ENCODE measurements around the gene EFS.

EFS gene

DNA sequence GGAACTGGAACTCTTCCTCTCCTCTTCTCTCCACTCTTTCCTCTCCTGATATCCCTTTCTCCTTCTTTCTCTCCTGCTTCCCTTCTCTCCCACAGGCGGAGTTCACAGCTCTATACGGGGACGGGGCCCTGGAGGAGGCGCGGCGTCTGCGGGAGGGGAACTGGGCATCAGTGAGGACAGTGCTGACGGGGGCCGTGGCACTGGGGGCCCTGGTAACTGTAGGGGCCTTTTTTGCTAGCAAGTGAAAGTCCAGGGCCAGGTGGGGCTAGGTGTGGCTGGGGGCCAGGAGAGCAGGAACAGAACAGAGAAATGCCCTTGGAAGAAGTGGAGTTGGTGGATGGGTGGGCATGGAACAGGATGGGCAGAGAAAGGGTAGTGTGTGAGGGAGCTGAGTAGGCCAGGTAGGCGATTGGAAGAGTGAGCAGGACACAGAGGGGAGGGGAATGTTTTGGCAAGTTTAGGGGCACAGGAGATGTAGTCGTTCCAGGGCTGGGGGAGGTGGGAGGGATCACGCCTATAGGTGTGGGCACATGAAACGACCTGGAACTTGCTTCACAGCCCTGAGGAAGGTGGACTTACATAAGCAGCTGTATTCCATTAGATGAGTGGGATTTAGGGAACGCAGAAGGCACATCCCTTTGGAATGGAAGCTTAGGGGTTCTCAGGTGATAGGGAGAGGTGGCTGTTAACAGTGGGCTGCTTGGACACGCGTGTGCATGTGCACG is 56.1 kb downstream of the EFS start:
- Histone ChIP-seq H3K79me2 (ENCODE audit: insufficient read depth, low read depth) (no peaks in the 10 kb centered on the region), H3K4me1 (ENCODE audit: low read depth, poor library complexity, severe bottlenecking) (no peaks in the 10 kb centered on the region), H3K27me3 (ENCODE audit: insufficient read depth, low read depth) (no peaks in the 10 kb centered on the region), H3K4me3 (IDR thresholded peaks at IDR 0.05; ENCODE audit: insufficient read depth, low read depth, low read length) (no peak overlapping the region), H3K36me3 (ENCODE audit: insufficient read depth) (no peaks in the 10 kb centered on the region), H3K9ac (no peak overlapping the region), H3K27ac (no peak overlapping the region), H4K20me1 (ENCODE audit: insufficient read depth) (no peaks in the 10 kb centered on the region), H2AFZ (ENCODE audit: low read depth) (no peak overlapping the region), H3K4me2 (no peak overlapping the region)
- TF ChIP-seq, protein P1, sequence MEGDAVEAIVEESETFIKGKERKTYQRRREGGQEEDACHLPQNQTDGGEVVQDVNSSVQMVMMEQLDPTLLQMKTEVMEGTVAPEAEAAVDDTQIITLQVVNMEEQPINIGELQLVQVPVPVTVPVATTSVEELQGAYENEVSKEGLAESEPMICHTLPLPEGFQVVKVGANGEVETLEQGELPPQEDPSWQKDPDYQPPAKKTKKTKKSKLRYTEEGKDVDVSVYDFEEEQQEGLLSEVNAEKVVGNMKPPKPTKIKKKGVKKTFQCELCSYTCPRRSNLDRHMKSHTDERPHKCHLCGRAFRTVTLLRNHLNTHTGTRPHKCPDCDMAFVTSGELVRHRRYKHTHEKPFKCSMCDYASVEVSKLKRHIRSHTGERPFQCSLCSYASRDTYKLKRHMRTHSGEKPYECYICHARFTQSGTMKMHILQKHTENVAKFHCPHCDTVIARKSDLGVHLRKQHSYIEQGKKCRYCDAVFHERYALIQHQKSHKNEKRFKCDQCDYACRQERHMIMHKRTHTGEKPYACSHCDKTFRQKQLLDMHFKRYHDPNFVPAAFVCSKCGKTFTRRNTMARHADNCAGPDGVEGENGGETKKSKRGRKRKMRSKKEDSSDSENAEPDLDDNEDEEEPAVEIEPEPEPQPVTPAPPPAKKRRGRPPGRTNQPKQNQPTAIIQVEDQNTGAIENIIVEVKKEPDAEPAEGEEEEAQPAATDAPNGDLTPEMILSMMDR (conservative IDR thresholded peaks at IDR 0.05; ENCODE audit: low read depth, low read length), result no peak

DNA sequence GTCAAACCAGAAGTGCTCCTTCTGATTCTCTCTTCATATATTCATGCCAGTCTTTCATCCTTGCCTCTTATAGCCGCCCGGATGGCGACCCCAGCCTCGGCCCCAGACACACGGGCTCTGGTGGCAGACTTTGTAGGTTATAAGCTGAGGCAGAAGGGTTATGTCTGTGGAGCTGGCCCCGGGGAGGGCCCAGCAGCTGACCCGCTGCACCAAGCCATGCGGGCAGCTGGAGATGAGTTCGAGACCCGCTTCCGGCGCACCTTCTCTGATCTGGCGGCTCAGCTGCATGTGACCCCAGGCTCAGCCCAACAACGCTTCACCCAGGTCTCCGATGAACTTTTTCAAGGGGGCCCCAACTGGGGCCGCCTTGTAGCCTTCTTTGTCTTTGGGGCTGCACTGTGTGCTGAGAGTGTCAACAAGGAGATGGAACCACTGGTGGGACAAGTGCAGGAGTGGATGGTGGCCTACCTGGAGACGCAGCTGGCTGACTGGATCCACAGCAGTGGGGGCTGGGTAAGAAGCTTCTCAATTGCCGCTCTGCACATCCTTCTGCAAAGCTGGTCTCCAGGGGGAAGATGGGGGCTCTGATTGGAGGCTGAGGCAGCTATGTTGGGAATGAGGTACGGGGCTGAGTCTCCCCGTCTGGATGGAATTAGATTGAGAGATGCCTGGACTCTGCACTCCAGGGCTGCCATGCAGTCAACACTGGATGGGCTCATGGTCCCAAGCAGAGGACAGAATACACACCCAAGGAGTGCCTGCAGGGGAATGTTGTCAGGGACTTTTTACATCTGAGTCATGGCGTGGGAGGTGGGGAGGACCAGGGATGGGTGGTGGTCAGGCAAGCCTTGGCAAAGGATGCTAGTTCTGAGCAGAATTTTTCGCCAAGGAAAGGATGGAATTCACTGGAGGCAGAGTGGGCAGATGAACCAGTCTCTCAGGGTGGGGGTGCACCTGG is 57.0 kb downstream of the EFS start:
- Histone ChIP-seq H3K4me3 (IDR thresholded peaks at IDR 0.05; ENCODE audit: insufficient read depth, low read depth, low read length) (no peak overlapping the region), H3K27ac (no peak overlapping the region)

DNA sequence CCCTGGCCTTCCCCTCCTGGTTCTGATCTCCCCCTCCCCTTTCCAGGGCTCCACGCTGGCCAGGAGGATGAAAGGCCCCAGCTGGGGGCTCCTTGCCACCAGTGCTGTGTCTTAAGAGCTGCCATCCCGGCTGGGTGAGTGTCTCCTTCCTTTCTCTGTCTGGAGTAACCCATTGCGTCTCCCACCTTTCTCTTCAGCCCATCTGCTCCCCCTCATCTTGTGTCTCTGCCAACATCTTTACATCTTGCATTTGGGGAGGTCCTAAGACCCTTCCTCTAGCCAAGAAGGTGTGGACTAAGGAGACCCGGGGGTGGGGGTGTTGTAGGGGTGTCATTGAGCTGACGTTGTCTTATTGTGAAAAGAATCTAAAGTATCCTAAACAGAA is 57.8 kb downstream of the EFS start:
- Histone ChIP-seq H3K4me3 (IDR thresholded peaks at IDR 0.05; ENCODE audit: insufficient read depth, low read depth, low read length) (no peak overlapping the region), H2AFZ (ENCODE audit: low read depth) (no peak overlapping the region; the same call in 1 of the 2 replicates), H3K79me2 (ENCODE audit: insufficient read depth, low read depth) (no peaks in the 10 kb centered on the region), H3K9ac (no peak overlapping the region), H4K20me1 (ENCODE audit: insufficient read depth) (no peaks in the 10 kb centered on the region), H3K27ac (no peak overlapping the region), H3K4me2 (0 out of 2 replicates have a peak overlapping the region, but pooled peaks have one; percentile 25), H3K27me3 (ENCODE audit: insufficient read depth, low read depth) (no peaks in the 10 kb centered on the region), H3K4me1 (ENCODE audit: low read depth, poor library complexity, severe bottlenecking) (no peaks in the 10 kb centered on the region), H3K36me3 (ENCODE audit: insufficient read depth) (no peaks in the 10 kb centered on the region)
- TF ChIP-seq, protein P1 (conservative IDR thresholded peaks at IDR 0.05; ENCODE audit: low read depth, low read length), result no peak

More for the DNA sequence above, 57.0 kb downstream of the EFS start:
- Histone ChIP-seq H3K4me2 (no peak overlapping the region), H4K20me1 (ENCODE audit: insufficient read depth) (no peaks in the 10 kb centered on the region), H3K36me3 (ENCODE audit: insufficient read depth) (no peaks in the 10 kb centered on the region), H3K9ac (no peak overlapping the region), H2AFZ (ENCODE audit: low read depth) (no peak overlapping the region), H3K27me3 (ENCODE audit: insufficient read depth, low read depth) (no peaks in the 10 kb centered on the region), H3K79me2 (ENCODE audit: insufficient read depth, low read depth) (no peaks in the 10 kb centered on the region), H3K4me1 (ENCODE audit: low read depth, poor library complexity, severe bottlenecking) (no peaks in the 10 kb centered on the region)
- TF ChIP-seq, protein P1 (conservative IDR thresholded peaks at IDR 0.05; ENCODE audit: low read depth, low read length), result no peak

DNA sequence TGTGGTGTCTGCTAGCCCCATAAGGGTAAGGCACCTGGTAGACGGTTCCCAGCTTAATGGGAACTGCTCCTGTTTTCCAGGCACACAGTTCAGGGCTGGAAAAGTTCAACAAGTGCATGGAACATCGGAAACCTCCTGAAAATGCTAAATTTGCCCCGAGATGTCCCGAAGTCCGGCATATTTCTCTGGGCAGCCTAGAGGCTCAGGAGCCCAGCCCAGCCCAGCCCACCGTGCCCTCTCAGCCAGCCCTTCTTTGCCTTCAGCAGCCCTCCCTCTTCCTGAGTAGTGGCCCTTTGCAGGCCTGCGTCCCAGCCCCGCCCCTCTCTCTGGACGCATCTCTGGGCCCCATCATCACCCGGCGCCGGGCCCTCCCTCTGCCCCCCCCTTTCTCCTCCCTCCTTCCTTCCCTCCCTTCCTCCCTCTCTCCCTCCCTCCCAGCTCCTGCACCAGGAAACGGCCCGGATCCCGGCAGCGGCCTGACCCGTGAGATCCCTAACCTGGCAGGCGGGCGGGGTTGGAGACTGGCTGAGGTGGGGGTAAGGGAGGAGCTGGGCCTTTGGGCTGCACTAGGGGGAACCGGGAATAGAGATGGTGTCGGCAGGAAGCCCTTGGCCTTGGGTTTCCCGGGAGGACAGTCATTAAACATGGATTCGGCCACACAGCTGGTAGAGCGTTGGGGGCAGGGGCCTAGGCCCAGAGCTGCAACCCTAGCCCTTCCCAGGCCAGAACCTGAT is 58.4 kb downstream of the EFS start, which contains the start of gene BCL2L2:
Gene BCL2L2 (plus strand): TSS at position 422 of the 734 bp plus-strand sequence. CDS start 935 bp downstream, outside the sequence.
- no peak within 1 kb of the TSS; the same call in 1 of the 2 replicates for H2AFZ ChIP-seq (ENCODE audit: low read depth)
- TF ChIP-seq, protein P1 (conservative IDR thresholded peaks at IDR 0.05; ENCODE audit: low read depth, low read length), result no peak
- H3K4me1 ChIP-seq (ENCODE audit: low read depth, poor library complexity, severe bottlenecking), result no peaks in the 10 kb centered on the region
- H3K27ac ChIP-seq, result no peak within 1 kb of the TSS
- H3K4me3 ChIP-seq (IDR thresholded peaks at IDR 0.05; ENCODE audit: insufficient read depth, low read depth, low read length), result no peak within 1 kb of the TSS
- H3K4me2 ChIP-seq, result 0 out of 2 replicates have a peak within 1 kb of the TSS, but pooled peaks have one; percentile 25
- no peaks in the 10 kb centered on the region for H3K36me3 ChIP-seq (ENCODE audit: insufficient read depth)
- no peaks in the 10 kb centered on the region for H4K20me1 ChIP-seq (ENCODE audit: insufficient read depth)
- H3K9ac ChIP-seq, result peak within 1 kb of the TSS; percentile 35; the same call in 1 of the 2 replicates
- no peaks in the 10 kb centered on the region for H3K27me3 ChIP-seq (ENCODE audit: insufficient read depth, low read depth)
- no peaks in the 10 kb centered on the region for H3K79me2 ChIP-seq (ENCODE audit: insufficient read depth, low read depth)
